Neural cell (in vitro differentiated cells): ENCODE results near the gene NINL. TPM values are rescaled to one million over a fixed set of nuclear protein-coding genes. Genes with fewer than 3 reads are reported as not detected.

Source experiments
- H2AFZ ChIP-seq: fragments of 200-600, 300-800 bp; sonication (generic), shearing (Covaris generic); 2 replicates; pipeline ENCODE4 v1.6.0; 2014; ENCODE audit warnings: low read depth, mild to moderate bottlenecking, antibody characterized with exemption, low read length, moderate library complexity
- H3F3A ChIP-seq: fragments of 200-600 bp; shearing (Covaris generic); 2 replicates; pipeline ENCODE4 v1.6.1; 2016; ENCODE audit warnings: mild to moderate bottlenecking, moderate library complexity, mixed read lengths, antibody characterized with exemption, low read length; ENCODE audit not compliant: insufficient read depth, poor library complexity, severe bottlenecking
- H3K27ac ChIP-seq: fragments of 200-600, 300-800 bp; sonication (generic), shearing (Covaris generic); 2 replicates; pipeline ENCODE4 v1.5.1; 2014; ENCODE audit warnings: mild to moderate bottlenecking, low read length, moderate library complexity
- H3K27me3 ChIP-seq: fragments of 300-800, 200-600 bp; sonication (generic), shearing (Covaris generic); 2 replicates; pipeline ENCODE4 v1.6.0; 2014; ENCODE audit warnings: mild to moderate bottlenecking, low read depth, low read length, moderate library complexity; ENCODE audit not compliant: insufficient read depth
- H3K36me3 ChIP-seq: fragments of 300-800, 200-600 bp; sonication (generic), shearing (Covaris generic); 2 replicates; pipeline ENCODE4 v1.5.1; 2014; ENCODE audit warnings: mild to moderate bottlenecking, antibody characterized with exemption, low read length, moderate library complexity; ENCODE audit not compliant: insufficient read depth
- H3K4me2 ChIP-seq: fragments of 300-800, 200-600 bp; sonication (generic), shearing (Covaris generic); 2 replicates; pipeline ENCODE4 v1.6.0; 2014; ENCODE audit warnings: mild to moderate bottlenecking, low read length
- H3K4me3 ChIP-seq: fragments of 300-800, 200-600 bp; sonication (generic), shearing (Covaris generic); 2 replicates; pipeline ENCODE4 v1.5.1; 2014; ENCODE audit warnings: mild to moderate bottlenecking, low read length, moderate library complexity
- H3K79me2 ChIP-seq: fragments of 200-600 bp; shearing (Covaris generic); replicated peaks from 2 replicates; pipeline ENCODE4 v1.6.0; 2014; ENCODE audit warnings: mild to moderate bottlenecking, low read length, moderate library complexity; ENCODE audit not compliant: insufficient read depth
- H3K9ac ChIP-seq: fragments of 300-800, 200-600 bp; sonication (generic), shearing (Covaris generic); 2 replicates; pipeline ENCODE4 v1.6.1; 2016; ENCODE audit warnings: mild to moderate bottlenecking, low read length, mixed read lengths
- H3K9me2 ChIP-seq: fragments of 200-600 bp; shearing (Covaris generic); 2 replicates; pipeline ENCODE4 v1.6.1; 2016; ENCODE audit warnings: mild to moderate bottlenecking, low read length, mixed read lengths; ENCODE audit not compliant: insufficient read depth
- H3K9me3 ChIP-seq: fragments of 200-600, 300-800 bp; sonication (generic), shearing (Covaris generic); 2 replicates; pipeline ENCODE4 v1.6.1; 2016; ENCODE audit warnings: mild to moderate bottlenecking, mixed run types, low read length, moderate library complexity, mixed read lengths
- H4K20me1 ChIP-seq: fragments of 200-600 bp; shearing (Covaris generic); 2 replicates; pipeline ENCODE4 v1.6.1; 2016; ENCODE audit warnings: mild to moderate bottlenecking, mixed run types; ENCODE audit not compliant: insufficient read depth
- EP300 ChIP-seq: fragments of 450-650 bp; conservative IDR thresholded peaks from 2 replicates; pipeline ENCODE4 v1.6.1; 2014; ENCODE audit warnings: antibody characterized with exemption, mild to moderate bottlenecking, moderate library complexity; ENCODE audit not compliant: poor library complexity, severe bottlenecking
- EZH2 ChIP-seq: fragments of 200-600, 300-800 bp; shearing (Covaris generic), sonication (generic); IDR thresholded peaks from 2 replicates; pipeline ENCODE4 v1.6.1; 2014; ENCODE audit warnings: antibody characterized with exemption, low read length, borderline replicate concordance, mild to moderate bottlenecking; ENCODE audit not compliant: insufficient read depth, poor library complexity, severe bottlenecking
- MXI1 ChIP-seq: fragments of 450-650 bp; conservative IDR thresholded peaks from 2 replicates; pipeline ENCODE4 v1.6.1; 2014; ENCODE audit warnings: antibody characterized with exemption, mild to moderate bottlenecking; ENCODE audit not compliant: poor library complexity, severe bottlenecking
- POLR2AphosphoS5 ChIP-seq: IDR thresholded peaks from 2 replicates; pipeline ENCODE4 v1.6.1; 2012
- RAD21 ChIP-seq: fragments of 450-650 bp; conservative IDR thresholded peaks from 2 replicates; pipeline ENCODE4 v1.6.1; 2014; ENCODE audit warnings: antibody characterized with exemption, mild to moderate bottlenecking, moderate library complexity
- SMC3 ChIP-seq: fragments of 450-650 bp; conservative IDR thresholded peaks from 2 replicates; pipeline ENCODE4 v1.6.1; 2014; ENCODE audit warnings: antibody characterized with exemption, mild to moderate bottlenecking, moderate library complexity; ENCODE audit not compliant: poor library complexity
- TAF1 ChIP-seq: IDR thresholded peaks from 2 replicates; pipeline ENCODE4 v1.6.1; 2012; ENCODE audit warnings: low read depth
- polyA plus RNA-seq: library from polyadenylated mRNA; depleted of rRNA; stranded (reverse); fragments of >200 nt; gene quantifications from 2 replicates; pipeline ENCODE4 v1.2.3, GENCODE V29; 2014
- TF ChIP-seq, protein P1 (sequence below): fragments of 450-650 bp; IDR thresholded peaks from 2 replicates; pipeline ENCODE4 v1.5.1; 2014; ENCODE audit warnings: antibody characterized with exemption, mild to moderate bottlenecking, moderate library complexity; ENCODE audit not compliant: poor library complexity, severe bottlenecking
- TF ChIP-seq, protein P2 (sequence below): IDR thresholded peaks from 2 replicates; pipeline ENCODE4 v1.6.1; 2012; ENCODE audit warnings: borderline replicate concordance

The NINL gene
- polyA plus RNA-seq, 1 donor from 2014 or later: 49.6 TPM

DNA sequence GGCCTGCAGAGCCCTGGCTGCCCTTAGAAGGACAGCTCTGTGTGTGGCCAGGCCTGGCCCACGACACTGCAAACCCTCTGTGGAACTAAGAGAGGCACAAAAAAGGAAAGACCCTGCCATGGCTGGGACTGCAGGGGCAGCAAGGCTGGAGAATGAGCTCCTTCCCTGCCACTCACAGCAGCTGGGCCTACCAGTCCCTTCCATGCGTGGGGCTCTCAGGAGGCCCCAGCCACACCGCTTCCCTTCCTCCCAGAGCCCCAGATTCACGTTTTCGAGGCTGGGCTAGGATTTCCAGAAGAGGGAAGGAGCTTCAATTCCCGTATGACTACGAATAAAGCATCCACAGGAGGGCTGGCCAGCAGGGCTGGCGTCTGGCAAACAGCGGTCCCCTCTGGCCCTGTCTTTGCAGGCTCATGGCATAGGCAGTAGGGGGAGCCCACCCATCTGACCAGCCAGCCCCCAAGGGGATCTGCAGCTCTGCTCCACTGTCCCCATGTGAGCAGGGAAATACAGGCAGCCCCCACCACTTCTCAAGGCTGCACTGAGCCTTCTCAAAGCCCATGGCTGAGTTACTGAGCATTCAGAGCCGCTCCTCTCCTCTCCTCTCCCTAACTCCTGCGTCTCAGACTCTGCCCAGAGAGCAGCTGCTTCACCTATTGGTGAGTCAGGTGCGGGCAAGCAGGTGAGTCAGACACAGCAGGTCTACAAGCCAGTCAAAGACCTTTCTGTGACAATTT is 53.1 kb downstream of the NINL start:
- Histone ChIP-seq H3K9me3 (no peaks in the 10 kb centered on the region), H3K27me3 (no peaks in the 10 kb centered on the region), H3K79me2 (peaks cover 9% of the 10 kb centered on the region), H3F3A (no peaks in the 10 kb centered on the region), H3K27ac (no peak overlapping the region), H3K36me3 (no peaks in the 10 kb centered on the region), H3K4me3 (no peak overlapping the region), H3K9ac (no peak overlapping the region), H2AFZ (no peak overlapping the region), H3K4me2 (no peak overlapping the region), H4K20me1 (no peaks in the 10 kb centered on the region), H3K9me2 (no peaks in the 10 kb centered on the region)
- TF ChIP-seq, protein P1, sequence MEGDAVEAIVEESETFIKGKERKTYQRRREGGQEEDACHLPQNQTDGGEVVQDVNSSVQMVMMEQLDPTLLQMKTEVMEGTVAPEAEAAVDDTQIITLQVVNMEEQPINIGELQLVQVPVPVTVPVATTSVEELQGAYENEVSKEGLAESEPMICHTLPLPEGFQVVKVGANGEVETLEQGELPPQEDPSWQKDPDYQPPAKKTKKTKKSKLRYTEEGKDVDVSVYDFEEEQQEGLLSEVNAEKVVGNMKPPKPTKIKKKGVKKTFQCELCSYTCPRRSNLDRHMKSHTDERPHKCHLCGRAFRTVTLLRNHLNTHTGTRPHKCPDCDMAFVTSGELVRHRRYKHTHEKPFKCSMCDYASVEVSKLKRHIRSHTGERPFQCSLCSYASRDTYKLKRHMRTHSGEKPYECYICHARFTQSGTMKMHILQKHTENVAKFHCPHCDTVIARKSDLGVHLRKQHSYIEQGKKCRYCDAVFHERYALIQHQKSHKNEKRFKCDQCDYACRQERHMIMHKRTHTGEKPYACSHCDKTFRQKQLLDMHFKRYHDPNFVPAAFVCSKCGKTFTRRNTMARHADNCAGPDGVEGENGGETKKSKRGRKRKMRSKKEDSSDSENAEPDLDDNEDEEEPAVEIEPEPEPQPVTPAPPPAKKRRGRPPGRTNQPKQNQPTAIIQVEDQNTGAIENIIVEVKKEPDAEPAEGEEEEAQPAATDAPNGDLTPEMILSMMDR: no peak
- TF ChIP-seq SMC3: no peak
- no peak for TF ChIP-seq EZH2
- no peak for TF ChIP-seq RAD21
- TF ChIP-seq TAF1: no peak
- no peak for TF ChIP-seq EP300
- TF ChIP-seq, protein P2, sequence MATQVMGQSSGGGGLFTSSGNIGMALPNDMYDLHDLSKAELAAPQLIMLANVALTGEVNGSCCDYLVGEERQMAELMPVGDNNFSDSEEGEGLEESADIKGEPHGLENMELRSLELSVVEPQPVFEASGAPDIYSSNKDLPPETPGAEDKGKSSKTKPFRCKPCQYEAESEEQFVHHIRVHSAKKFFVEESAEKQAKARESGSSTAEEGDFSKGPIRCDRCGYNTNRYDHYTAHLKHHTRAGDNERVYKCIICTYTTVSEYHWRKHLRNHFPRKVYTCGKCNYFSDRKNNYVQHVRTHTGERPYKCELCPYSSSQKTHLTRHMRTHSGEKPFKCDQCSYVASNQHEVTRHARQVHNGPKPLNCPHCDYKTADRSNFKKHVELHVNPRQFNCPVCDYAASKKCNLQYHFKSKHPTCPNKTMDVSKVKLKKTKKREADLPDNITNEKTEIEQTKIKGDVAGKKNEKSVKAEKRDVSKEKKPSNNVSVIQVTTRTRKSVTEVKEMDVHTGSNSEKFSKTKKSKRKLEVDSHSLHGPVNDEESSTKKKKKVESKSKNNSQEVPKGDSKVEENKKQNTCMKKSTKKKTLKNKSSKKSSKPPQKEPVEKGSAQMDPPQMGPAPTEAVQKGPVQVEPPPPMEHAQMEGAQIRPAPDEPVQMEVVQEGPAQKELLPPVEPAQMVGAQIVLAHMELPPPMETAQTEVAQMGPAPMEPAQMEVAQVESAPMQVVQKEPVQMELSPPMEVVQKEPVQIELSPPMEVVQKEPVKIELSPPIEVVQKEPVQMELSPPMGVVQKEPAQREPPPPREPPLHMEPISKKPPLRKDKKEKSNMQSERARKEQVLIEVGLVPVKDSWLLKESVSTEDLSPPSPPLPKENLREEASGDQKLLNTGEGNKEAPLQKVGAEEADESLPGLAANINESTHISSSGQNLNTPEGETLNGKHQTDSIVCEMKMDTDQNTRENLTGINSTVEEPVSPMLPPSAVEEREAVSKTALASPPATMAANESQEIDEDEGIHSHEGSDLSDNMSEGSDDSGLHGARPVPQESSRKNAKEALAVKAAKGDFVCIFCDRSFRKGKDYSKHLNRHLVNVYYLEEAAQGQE: no peak
- TF ChIP-seq MXI1: no peak
- TF ChIP-seq POLR2AphosphoS5: no peak

DNA sequence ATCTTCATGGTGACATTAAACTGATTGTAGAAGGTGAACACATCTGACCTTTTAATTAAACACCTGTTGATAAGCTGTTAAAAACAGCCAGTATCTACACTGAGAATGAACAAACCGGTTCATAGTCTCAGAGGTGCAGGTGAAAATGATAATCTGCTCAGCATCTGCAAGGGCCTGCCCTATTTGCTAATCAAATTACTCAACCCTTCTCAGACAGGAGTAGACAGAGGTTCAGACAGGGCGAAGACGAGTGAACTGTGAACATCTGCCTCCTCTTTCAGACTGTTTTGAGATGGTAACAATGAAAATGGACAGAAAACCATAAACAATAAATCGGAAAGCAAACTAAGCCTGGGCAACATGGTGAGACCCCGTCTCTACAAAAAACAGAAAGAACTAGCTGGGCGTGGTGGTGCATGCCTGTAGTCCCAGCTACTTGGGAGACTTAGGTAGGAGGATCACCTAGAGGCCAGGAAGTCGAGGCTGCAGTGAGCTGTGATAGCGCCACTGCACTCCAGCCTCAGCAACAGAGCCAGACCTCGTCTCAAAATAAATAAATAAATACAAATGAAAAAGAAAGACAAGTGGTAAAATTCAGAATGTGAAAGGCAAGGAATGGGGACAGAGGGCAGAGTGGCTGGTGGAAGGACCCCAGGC is 55.9 kb downstream of the NINL start:
- Histone ChIP-seq H3K9me2 (no peaks in the 10 kb centered on the region), H3K79me2 (peaks cover 9% of the 10 kb centered on the region), H3K4me2 (no peak overlapping the region), H3K9me3 (no peaks in the 10 kb centered on the region), H3K27me3 (no peaks in the 10 kb centered on the region), H3K4me3 (no peak overlapping the region), H2AFZ (no peak overlapping the region), H3K36me3 (no peaks in the 10 kb centered on the region), H3K9ac (no peak overlapping the region), H4K20me1 (no peaks in the 10 kb centered on the region), H3F3A (no peaks in the 10 kb centered on the region), H3K27ac (no peak overlapping the region)
- TF ChIP-seq SMC3: no peak
- TF ChIP-seq, protein P2: no peak
- TF ChIP-seq RAD21: no peak
